PFSK-1 (cell line): ENCODE results near the gene MAPK1.

Experiments used
- FOXP2 ChIP-seq: optimal IDR thresholded peaks from 2 replicates; pipeline ENCODE3; 2011; ENCODE audit warnings: borderline replicate concordance, control low read depth, inconsistent platforms; ENCODE audit not compliant: insufficient read depth; ENCODE audit errors: extremely low read length, extremely low read depth
- POLR2AphosphoS5 ChIP-seq: IDR thresholded peaks from 2 replicates; pipeline ENCODE4 v1.6.1; 2012; ENCODE audit warnings: low read depth, mild to moderate bottlenecking, control low read depth, low read length, moderate library complexity
- SIN3A ChIP-seq: IDR thresholded peaks from 2 replicates; pipeline ENCODE4 v1.6.1; 2012; ENCODE audit warnings: mild to moderate bottlenecking, low read length, moderate library complexity, borderline replicate concordance; ENCODE audit not compliant: insufficient read depth
- TAF1 ChIP-seq: IDR thresholded peaks from 2 replicates; pipeline ENCODE4 v1.6.1; 2012; ENCODE audit warnings: low read length, control low read depth, borderline replicate concordance; ENCODE audit not compliant: insufficient read depth
- TF ChIP-seq, protein P1 (sequence below), 2 experiments: IDR thresholded peaks; 2 replicates each; pipeline versions ENCODE4 v1.6.1 to v1.8.0; 2011 to 2012; ENCODE audit warnings: low read depth in 2 of 2, low read length in 2 of 2, control low read depth in 1 of 2, inconsistent platforms in 1 of 2, mild to moderate bottlenecking in 1 of 2, moderate library complexity in 1 of 2; ENCODE audit not compliant: insufficient read depth in 1 of 2

Gene MAPK1

DNA sequence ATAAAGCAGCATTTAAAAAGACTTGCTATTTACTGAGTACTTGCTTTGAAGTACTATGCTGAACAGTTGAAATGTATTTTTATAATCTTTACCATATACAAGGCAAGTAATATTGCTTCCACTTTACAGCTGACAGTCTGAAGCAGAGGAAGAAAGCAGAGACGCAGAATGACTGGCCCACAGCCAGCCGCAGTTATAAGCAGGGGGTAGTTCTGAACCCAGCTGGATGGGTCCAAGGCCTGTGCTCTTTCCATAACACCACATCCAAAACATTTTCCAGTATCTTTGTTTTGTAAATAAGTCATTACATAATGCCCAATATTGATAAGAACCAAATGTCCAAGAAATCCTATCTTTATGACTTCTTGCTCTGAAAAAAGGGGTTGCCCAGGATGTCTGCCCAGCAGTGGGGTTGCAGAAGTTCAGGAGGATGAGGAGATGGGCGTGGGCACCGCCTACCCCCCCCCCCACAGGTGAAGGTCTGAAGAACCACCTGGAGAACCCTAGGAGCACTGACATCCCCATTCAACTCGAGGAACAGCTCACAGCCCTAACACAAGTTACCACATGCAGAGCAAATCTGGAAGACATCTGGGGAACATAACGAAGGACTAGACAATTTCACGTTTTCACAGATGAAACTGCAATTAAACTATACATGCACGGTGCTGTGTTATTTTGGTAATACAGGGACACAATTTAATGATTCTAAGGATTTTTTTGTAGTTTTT, 107.6 kb downstream of the MAPK1 start:
- TF ChIP-seq, protein P1, sequence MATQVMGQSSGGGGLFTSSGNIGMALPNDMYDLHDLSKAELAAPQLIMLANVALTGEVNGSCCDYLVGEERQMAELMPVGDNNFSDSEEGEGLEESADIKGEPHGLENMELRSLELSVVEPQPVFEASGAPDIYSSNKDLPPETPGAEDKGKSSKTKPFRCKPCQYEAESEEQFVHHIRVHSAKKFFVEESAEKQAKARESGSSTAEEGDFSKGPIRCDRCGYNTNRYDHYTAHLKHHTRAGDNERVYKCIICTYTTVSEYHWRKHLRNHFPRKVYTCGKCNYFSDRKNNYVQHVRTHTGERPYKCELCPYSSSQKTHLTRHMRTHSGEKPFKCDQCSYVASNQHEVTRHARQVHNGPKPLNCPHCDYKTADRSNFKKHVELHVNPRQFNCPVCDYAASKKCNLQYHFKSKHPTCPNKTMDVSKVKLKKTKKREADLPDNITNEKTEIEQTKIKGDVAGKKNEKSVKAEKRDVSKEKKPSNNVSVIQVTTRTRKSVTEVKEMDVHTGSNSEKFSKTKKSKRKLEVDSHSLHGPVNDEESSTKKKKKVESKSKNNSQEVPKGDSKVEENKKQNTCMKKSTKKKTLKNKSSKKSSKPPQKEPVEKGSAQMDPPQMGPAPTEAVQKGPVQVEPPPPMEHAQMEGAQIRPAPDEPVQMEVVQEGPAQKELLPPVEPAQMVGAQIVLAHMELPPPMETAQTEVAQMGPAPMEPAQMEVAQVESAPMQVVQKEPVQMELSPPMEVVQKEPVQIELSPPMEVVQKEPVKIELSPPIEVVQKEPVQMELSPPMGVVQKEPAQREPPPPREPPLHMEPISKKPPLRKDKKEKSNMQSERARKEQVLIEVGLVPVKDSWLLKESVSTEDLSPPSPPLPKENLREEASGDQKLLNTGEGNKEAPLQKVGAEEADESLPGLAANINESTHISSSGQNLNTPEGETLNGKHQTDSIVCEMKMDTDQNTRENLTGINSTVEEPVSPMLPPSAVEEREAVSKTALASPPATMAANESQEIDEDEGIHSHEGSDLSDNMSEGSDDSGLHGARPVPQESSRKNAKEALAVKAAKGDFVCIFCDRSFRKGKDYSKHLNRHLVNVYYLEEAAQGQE (IDR thresholded peaks at IDR 0.05; ENCODE audit: insufficient read depth in 1 of 2, low read depth in 2 of 2, low read length in 2 of 2) = no peak
- TF ChIP-seq SIN3A (no peak), TAF1 (no peak), FOXP2 (no peak), POLR2AphosphoS5 (no peak)

- TF ChIP-seq FOXP2 = no peak
- TF ChIP-seq SIN3A = no peak
- no peak for TF ChIP-seq TAF1
- TF ChIP-seq POLR2AphosphoS5 = no peak
- TF ChIP-seq, protein P1 (IDR thresholded peaks at IDR 0.05; ENCODE audit: insufficient read depth in 1 of 2, low read depth in 2 of 2, low read length in 2 of 2) = no peak
Observed at GRCh38 chr22:21759093-21759492, 108.4 kb downstream of the MAPK1 start.

- no peak for TF ChIP-seq SIN3A
- TF ChIP-seq POLR2AphosphoS5 = no peak
- no peak for TF ChIP-seq TAF1
- TF ChIP-seq, protein P1 (IDR thresholded peaks at IDR 0.05; ENCODE audit: insufficient read depth in 1 of 2, low read depth in 2 of 2, low read length in 2 of 2) = no peak
- TF ChIP-seq FOXP2 = no peak
Observed at GRCh38 chr22:21758091-21758864, 109.2 kb downstream of the MAPK1 start.

GRCh38 chr22:21755851-21756284, 111.6 kb downstream of the MAPK1 start:
- TF ChIP-seq TAF1 (no peak), SIN3A (no peak), FOXP2 (no peak), POLR2AphosphoS5 (no peak)
- TF ChIP-seq, protein P1 (IDR thresholded peaks at IDR 0.05; ENCODE audit: insufficient read depth in 1 of 2, low read depth in 2 of 2, low read length in 2 of 2) = no peak
